Ascending aorta (tissue), 2 donors: Measurements from ENCODE around the gene GXYLT2. TPM values are rescaled to one million over a fixed set of nuclear protein-coding genes. Genes with fewer than 3 reads are reported as not detected.
A peak's percentile ranks its signal among the peaks of the same experiment; 100 is the strongest.

Experiments used
- DNase-seq, 2 donors: peaks; one replicate each; pipeline ENCODE4 v3.0.0-alpha.2; 2019; ENCODE audit warnings: low spot score in 2 of 2
- H3K27ac ChIP-seq, 2 donors: fragments of 200-600 bp; sonication (generic); one replicate each; pipeline ENCODE4 v1.5.1; 2016 to 2017; ENCODE audit warnings: mild to moderate bottlenecking in 1 of 2
- H3K27me3 ChIP-seq: fragments of 200-600 bp; sonication (generic); one replicate; pipeline ENCODE4 v1.5.1; 2017
- H3K36me3 ChIP-seq, 2 donors: fragments of 200-600 bp; sonication (generic); one replicate each; pipeline ENCODE4 v1.5.1; 2016
- H3K4me1 ChIP-seq, 2 donors: fragments of 200-600 bp; sonication (generic); one replicate each; pipeline ENCODE4 v1.5.1; 2016 to 2017; ENCODE audit warnings: mild to moderate bottlenecking in 1 of 2
- H3K4me3 ChIP-seq, 2 donors: fragments of 200-600 bp; sonication (generic); one replicate each; pipeline ENCODE4 v1.5.1; 2016 to 2017; ENCODE audit warnings: mild to moderate bottlenecking in 1 of 2
- H3K9me3 ChIP-seq, 2 donors: fragments of 200-600 bp; sonication (generic); one replicate each; pipeline ENCODE4 v1.5.1; 2016
- intact Hi-C: fragments of 100-400 bp; cut with DNase I; formaldehyde crosslinking; loops from one replicate; pipeline ENCODE4 v1.15.1; 2023
- total RNA-seq: library from RNA; depleted of rRNA; stranded (reverse); fragments of >200 nt; gene quantifications from one replicate; pipeline ENCODE4 v1.1.0, GENCODE V29; 2016
- TF ChIP-seq, protein P1 (sequence below), 3 experiments: fragments of 200-600 bp in 2 of 3; fragments of 450-650 bp in 1 of 3; sonication (generic) in 2 of 3; IDR thresholded peaks; one replicate each; pipeline ENCODE4 v1.5.1; 2016 to 2019; ENCODE audit warnings: antibody characterized with exemption in 3 of 3, mild to moderate bottlenecking in 1 of 3, moderate library complexity in 1 of 3

Gene GXYLT2, protein sequence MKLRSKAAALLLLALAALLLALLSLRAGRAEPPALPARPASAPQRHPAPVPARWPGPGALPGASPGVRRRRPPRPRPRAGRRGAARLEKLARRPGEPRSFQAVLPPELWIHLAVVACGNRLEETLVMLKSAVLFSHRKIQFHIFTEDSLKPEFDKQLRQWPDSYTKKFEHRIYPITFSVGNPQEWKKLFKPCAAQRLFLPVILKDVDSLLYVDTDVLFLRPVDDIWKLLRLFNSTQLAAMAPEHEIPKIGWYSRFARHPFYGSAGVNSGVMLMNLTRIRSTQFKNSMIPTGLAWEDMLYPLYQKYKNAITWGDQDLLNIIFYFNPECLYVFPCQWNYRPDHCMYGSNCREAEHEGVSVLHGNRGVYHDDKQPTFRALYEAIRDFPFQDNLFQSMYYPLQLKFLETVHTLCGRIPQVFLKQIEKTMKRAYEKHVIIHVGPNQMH
- 19.5 TPM for total RNA-seq

DNA sequence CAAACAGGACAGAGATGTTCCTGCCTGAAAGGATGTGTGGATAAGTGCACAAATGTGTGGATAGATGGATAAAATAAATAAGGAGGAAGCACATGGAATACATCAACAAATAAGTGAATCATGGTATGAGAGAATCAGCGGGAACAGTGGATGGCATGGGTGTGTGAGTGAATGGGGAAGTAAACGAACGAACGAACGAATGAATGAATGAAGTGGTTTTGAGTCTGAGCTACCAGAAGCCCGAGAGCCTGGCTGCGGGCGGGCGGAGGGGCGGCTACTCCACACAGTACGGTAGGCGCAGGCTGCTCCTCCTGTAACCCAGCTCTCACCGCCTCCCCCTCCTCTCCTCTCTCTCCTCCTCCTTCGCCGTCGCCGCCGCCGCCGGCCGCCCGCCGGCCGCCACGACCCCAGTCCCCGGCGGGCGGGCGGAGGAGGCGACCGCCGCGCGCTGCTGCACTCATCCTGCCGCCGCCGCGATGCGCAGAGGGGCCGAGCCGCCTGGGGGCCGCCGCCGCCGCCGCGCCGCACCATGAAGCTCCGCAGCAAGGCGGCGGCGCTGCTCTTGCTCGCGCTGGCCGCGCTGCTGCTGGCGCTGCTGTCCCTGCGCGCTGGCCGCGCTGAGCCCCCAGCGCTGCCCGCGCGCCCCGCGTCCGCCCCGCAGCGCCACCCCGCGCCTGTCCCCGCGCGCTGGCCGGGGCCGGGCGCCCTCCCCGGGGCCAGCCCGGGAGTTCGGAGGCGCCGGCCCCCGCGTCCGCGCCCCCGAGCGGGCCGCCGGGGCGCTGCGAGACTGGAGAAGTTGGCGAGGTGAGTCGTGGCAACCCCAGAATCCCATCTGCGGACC, at the start of gene GXYLT2:
GXYLT2 (plus strand) TSS at position 342 of the 841 bp plus-strand sequence; CDS start at position 530, 188 bp downstream.
- peaks cover 3% of the 10 kb centered on the region in 2 donors for H3K4me1 ChIP-seq
- TF ChIP-seq, protein P1, sequence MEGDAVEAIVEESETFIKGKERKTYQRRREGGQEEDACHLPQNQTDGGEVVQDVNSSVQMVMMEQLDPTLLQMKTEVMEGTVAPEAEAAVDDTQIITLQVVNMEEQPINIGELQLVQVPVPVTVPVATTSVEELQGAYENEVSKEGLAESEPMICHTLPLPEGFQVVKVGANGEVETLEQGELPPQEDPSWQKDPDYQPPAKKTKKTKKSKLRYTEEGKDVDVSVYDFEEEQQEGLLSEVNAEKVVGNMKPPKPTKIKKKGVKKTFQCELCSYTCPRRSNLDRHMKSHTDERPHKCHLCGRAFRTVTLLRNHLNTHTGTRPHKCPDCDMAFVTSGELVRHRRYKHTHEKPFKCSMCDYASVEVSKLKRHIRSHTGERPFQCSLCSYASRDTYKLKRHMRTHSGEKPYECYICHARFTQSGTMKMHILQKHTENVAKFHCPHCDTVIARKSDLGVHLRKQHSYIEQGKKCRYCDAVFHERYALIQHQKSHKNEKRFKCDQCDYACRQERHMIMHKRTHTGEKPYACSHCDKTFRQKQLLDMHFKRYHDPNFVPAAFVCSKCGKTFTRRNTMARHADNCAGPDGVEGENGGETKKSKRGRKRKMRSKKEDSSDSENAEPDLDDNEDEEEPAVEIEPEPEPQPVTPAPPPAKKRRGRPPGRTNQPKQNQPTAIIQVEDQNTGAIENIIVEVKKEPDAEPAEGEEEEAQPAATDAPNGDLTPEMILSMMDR (IDR thresholded peaks at IDR 0.05) = peak in 2 of 3 experiments; percentile 3 to 29

DNA sequence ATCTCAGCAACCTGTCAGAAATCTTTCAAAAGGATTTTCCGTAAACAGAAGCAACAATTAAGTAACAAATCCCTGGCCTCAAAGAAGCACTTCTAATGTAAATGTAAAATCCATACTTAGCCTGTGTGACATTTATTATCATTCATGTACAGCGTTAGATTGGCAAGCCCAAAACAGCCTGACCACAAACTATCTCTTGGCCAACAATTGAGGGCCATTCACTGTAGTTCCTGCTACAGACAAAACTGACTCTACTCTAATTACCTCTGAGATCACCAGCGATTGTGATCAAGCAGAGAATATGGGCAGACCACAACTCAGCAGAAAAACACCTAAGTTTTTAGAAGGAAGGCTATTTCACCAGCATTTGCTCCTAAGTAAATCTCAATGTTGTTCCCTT, 48.8 kb upstream of the GXYLT2 start:
- Histone ChIP-seq H3K4me1 (peaks cover 4 to 5% of the 10 kb centered on the region in 2 donors), H3K4me3 (no peak overlapping the region), H3K9me3 (no peaks in the 10 kb centered on the region), H3K27me3 (no peaks in the 10 kb centered on the region), H3K27ac (no peak overlapping the region), H3K36me3 (peaks cover 9 to 16% of the 10 kb centered on the region in 2 donors)
- TF ChIP-seq, protein P1 (IDR thresholded peaks at IDR 0.05) = no peak
- intact Hi-C loops = no loop called here
- DNase-seq = no peak

More for the DNA sequence above, at the start of gene GXYLT2:
- no peaks in the 10 kb centered on the region for H3K27me3 ChIP-seq
- intact Hi-C loops = loop anchor here (1.0 to 2.0 kb wide), 4 partner anchors 20 to 109 kb away; partner anchors contain the start of genes PPP4R2 and SHQ1
- DNase-seq = peak in 1 of 2 donors; percentile 78
- peak within 1 kb of the TSS; percentile 60 to 89 for H3K27ac ChIP-seq
- H3K4me3 ChIP-seq = peak within 1 kb of the TSS; percentile 54 to 80
- H3K9me3 ChIP-seq = no peaks in the 10 kb centered on the region
- H3K36me3 ChIP-seq = no peaks in the 10 kb centered on the region

DNA sequence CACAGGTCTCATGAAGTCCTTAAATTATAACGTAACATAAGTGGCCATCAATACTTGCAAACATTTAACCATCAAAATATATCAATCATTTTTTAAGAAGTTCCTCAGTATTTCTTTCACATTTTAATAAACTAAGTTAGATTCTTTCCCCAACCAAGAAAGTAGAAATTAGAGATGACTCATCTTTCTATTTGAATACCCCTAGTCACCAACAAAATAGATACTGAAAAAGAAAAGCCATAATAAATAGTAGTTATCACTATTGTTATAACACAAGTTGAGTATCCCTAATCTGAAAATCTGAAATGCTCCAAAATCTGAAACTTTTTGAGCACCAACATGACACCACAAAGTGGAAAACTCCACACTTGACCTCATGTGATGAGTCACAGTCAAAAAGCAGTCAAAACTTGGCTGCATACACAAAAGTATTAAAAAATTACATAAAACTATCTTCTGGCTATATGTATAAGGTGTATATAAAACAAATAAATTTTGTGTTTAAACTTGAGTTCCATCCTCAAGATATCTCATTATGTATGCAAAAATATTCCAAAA, 43.3 kb upstream of the GXYLT2 start:
- TF ChIP-seq, protein P1 (IDR thresholded peaks at IDR 0.05) = no peak
- intact Hi-C loops = no loop called here
- no peak overlapping the region for H3K4me3 ChIP-seq

DNA sequence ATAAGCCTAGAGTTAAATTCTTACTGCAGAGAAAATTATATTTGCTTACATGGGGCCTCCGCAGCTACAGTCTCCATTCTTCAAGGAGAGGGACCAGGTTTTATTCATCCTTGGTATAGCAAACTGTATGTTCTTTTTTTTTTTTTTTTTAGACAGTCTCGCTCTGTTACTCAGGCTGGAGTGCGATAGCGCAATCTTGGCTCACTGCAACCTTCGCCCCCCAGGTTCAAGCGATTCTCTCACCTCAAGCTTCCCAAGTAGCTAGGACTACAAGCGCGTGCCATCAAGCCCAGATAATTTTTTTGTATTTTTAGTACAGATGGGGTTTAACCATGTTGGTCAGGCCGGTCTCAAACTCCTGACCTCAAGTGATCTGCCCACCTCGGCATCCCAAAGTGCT, 41.7 kb upstream of the GXYLT2 start:
- H3K4me3 ChIP-seq = no peak overlapping the region
- no peak overlapping the region for H3K27ac ChIP-seq
- no peak for DNase-seq
- H3K4me1 ChIP-seq = peaks cover 7 to 9% of the 10 kb centered on the region in 2 donors
- peaks cover 0 to 7% of the 10 kb centered on the region in 2 donors for H3K36me3 ChIP-seq
- intact Hi-C loops = loop anchor here (5.0 kb wide), 2 partner anchors 91 to 211 kb away; no protein-coding TSS in a partner anchor
- TF ChIP-seq, protein P1 (IDR thresholded peaks at IDR 0.05) = no peak
- no peaks in the 10 kb centered on the region for H3K9me3 ChIP-seq
- H3K27me3 ChIP-seq = no peaks in the 10 kb centered on the region

More for the DNA sequence above, 43.3 kb upstream of the GXYLT2 start:
- no peaks in the 10 kb centered on the region for H3K9me3 ChIP-seq
- no peaks in the 10 kb centered on the region for H3K27me3 ChIP-seq
- no peak overlapping the region for H3K27ac ChIP-seq
- peaks cover 7 to 9% of the 10 kb centered on the region in 2 donors for H3K4me1 ChIP-seq
- DNase-seq = no peak
- H3K36me3 ChIP-seq = peaks cover 2 to 16% of the 10 kb centered on the region in 2 donors

DNA sequence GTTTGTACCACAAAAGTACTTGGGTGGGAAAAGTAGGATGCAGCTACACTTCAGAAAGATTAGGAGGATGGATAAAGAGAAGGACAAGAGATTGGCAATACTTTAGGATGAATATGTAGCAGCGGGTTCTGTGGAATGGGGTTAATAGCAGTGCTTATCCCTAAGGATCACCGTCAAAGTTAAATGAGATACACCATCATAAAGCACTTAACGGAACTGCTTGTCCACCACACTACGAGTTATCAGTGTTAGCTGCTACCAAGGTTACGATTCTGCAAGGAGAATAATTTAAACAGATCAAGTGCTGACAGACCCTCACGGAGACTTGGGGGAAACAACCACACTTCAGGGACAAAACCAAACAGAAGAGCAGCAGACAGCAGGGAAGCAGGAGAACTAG, 40.6 kb upstream of the GXYLT2 start:
- Histone ChIP-seq H3K36me3 (no peaks in the 10 kb centered on the region), H3K4me3 (peak overlapping the region; percentile 81 to 93), H3K9me3 (no peaks in the 10 kb centered on the region), H3K4me1 (peaks cover 7 to 9% of the 10 kb centered on the region in 2 donors), H3K27ac (peak overlapping the region; percentile 76 to 82), H3K27me3 (no peaks in the 10 kb centered on the region)
- no peak for DNase-seq
- TF ChIP-seq, protein P1 (IDR thresholded peaks at IDR 0.05) = no peak
- intact Hi-C loops = loop anchor here (5.0 kb wide), 2 partner anchors 90 to 210 kb away; no protein-coding TSS in a partner anchor
